NCI-H69 (cell line): ENCODE data around the gene AMER1.
"Not testable (repeated sequence)": the region's sequence is repeated elsewhere in the genome, so short reads cannot be mapped to it uniquely, and the experiment has no call there.

Experiments
- DNase-seq: peaks from one replicate; lab custom pipeline; 2025; lab: John Stamatoyannopoulos, UW

AMER1 gene

DNA sequence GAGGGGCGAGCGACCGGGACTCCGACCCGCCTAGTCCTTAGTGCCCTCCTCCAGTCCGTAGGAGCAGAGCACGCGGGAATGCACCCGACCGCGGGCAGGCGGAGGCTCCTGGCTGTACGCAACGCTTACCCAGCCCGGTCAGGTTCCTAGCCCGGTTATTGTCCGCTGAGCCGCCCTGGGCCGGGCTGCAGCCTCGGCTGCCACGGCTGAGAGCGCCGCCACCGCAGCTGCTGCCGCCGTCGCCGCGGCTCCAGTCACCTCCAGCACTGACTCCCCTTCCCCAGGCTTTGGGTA lies at the start of gene AMER1:
Gene AMER1 (minus strand): TSS at position 268 of the 294 bp plus-strand sequence. CDS start 12,422 bp downstream, outside the sequence.
- DNase-seq, result no peak

DNA sequence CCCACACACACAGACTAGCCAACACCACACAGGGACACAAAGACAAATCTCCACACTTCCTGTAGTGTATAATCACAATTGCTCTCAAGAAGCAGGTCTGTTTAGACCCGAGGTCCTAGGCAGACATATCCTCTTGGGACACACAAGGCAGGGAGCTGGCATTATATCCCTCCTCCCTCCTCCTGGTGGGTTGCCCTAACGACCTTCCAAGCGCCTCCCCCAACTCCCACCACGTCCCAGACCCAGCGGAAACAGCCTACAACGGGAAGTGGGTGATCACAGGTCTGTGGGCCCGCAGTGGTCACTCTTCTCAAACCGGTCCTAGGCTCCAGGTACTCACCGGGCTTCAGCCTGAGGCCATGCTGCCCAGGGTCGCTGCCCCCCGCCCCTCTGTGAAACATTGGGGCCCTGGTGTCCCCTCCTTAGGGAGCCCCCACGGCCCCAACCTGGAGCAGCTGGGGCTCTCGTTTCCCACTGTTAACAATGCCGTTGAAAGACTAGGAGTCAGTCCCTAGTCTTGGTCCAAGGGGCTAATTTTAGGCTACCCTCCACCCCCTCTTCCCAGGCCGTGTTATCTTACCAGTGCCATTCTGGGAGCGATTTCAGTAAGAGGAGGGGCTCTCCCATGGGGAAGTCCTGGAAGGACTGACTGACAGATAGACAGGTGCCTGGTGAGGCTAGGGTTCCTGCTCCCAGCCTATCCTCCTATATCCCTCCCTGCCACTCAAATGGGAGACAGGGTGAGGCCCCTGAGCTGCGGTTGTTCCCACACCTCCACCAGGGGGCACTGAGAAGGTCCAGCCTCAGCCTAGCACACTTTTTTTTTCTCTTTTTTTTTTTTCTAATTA lies 24.8 kb upstream of the AMER1 start, which contains the start of gene ASB12:
Gene ASB12 (minus strand): TSS at position 485 of the 848 bp plus-strand sequence. CDS start 4,957 bp downstream, outside the sequence.
- no peak for DNase-seq

DNA sequence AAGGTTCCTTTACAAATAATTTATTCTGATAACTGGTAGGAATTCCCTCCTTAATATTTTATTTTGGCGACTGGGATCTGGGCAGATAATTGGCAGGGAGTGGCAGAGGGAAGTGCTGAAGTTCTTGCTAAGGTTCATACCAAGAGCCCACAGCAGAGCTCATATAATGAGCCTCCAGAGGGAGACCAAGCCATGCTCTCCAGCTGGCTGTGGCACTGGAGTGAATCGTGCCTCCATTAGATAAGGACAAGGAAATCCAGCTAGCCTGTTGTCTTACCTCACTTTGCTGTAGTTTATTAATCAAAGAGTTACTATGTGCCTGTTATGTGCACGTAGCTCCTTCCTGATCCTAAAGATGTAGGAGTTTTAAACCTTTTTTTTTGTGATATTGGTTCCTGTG lies 23.6 kb upstream of the AMER1 start:
- no peak for DNase-seq

DNA sequence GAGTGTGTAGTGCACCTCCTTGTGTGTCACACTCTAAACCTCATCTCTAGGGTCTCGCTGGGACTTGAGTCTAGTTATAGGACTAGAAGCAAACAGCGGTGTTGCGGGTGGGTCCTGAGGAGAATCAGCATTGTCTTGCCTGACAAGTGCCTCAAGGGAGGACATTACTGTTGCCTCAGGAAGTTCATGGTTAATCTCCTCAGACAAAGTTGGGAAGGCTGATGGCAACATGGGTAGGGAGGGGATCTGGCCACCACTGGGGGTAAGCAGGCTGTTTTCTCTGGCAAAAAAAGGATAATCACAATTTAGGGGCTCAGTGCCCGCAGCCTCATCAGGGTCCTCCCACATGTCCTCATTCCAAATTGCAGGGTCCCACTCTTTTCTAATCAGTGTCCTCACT lies 12.5 kb upstream of the AMER1 start:
- DNase-seq, result no peak

DNA sequence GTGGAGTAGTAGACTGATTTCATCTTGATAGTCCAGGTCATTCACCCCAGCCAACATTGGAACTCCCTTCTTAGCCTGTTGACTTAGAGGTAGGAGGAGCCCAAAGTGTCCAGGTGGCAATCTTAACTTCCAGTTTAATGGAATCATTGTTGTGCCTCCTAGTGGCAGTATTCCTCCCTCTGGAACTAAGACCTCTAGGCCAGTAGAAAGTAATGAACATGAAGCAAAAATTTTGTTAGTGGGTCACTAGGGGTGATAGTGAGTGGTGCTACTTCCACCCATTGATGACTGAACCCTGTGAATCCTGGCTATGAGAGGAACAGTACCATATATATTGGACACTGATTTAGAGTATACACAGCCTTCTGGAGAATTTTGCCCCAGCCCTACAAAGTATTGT lies 8.5 kb upstream of the AMER1 start:
- DNase-seq, result not testable (repeated sequence)

DNA sequence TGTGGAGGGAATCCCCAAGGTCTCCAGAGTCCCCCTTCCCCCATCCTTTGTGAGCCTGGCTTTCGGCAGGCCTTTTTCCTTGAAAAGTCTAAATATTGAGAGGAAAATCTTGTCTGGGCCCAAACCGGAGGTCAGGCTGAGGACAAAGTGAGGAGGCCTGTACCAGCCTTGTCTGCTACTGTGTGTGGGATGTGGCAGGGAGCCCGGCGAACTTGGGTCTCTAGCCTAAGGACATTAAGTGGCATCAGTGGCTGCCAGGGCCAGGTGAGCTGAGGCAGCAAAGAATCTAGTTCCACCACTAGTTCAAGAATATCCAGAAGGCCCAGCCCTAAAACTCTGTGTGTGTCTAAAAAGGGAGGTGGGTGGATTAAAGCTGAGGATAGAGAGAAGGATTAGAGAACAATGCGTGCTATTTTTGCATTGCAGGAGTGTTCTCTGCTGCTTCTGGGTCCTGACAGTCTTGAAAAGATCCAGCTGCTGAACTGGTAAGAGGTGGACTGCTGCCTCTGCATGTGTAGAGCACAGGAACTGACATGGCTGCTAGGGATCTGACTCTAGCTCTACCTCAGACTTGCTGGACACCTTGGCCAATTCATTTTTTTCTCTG lies 1.2 kb upstream of the AMER1 start:
- no peak for DNase-seq

DNA sequence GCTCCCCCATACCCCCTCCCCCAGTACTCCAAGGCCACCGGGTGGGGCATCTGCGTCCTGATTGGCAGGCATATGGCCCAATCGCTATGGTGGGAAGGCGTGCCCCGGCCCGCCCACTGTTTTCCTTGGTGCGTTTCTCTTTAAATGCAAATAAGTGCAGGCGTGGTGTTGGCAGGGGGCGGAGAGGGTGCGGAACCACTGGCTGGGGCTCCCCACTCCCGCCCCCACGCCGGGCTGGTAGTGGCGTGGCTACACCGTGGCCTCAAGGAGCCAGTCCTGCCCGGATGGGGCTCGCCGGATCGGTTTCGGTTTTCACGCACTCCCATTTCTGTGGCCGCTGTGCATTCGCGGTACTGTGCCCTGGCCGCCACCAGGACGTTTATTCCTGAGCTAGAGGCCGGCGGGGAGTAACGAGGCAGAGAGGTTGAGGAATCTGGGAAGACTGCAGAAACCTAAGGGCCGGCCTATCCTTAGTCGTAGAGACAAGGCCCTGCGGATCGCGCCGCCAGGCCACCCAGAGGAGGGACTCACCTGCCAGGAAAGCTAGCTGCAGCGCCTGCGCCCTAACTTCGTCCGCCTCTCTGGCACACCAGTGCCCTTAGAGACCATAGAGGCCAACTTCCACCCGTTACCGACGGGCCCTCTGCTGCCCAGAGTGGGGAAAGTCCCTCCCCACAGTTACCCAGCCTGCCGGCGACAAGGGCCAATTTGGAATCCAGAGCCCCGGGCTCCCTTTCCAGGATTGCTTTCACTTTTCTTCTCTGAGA lies 410 bp upstream of the AMER1 start:
- peak; percentile 2 for DNase-seq

DNA sequence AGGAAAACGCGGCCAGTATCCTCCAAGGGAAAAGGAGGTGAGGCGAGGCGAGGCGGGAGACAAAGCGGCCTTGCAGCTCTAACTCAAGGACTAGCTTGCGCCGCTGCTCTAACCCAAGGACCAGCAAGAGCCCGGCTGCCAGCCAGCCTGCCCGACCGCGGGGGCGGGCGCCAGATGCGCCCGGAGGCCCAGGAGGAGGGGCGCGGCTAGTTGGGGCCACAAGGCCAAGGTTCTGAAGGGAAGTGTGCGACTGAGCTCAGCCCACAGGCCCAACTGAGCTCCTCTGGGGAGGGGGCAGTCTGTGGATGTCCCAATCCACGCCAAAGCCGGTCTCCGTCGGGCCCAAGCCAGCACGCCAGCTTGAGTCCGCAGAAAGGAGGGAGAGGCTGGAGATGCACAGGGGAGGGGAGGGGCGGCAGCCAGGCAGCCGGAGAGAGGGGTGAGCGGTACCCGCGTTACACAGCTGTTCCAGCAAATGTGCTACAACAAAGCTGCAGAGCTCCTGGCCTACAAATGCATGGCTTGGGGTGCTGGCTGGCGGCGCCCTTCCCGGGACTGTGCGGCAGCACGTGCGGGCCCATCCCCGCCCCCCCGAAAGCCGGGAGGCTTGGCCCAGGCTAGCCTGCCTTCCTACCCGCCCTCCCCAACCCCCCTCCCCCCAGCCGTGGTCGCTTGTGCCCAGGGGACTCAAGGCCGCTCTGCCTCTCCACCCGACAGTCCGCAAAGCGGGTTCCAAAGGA lies 637 bp downstream of the AMER1 start:
- DNase-seq, result no peak

DNA sequence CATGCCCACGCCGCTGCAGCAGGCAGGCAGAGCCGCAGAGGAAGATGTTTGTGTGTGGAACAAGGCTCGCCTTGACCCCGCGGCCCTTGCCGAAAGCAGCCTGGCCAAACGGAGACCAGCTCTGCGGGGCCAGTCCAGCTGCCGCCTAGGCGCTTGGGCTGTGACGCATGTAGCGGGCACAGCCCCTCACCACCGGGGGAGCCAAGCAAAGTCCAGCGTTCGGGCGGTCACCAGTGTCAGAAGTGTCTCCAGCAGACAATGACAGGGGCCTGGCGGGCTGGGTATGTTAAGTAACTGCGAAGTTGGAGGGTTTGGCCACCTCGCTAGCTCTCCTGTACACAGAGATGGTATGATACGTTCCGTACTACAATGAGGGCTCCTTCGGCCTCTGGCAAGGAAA lies 1.3 kb downstream of the AMER1 start:
- DNase-seq, result no peak

DNA sequence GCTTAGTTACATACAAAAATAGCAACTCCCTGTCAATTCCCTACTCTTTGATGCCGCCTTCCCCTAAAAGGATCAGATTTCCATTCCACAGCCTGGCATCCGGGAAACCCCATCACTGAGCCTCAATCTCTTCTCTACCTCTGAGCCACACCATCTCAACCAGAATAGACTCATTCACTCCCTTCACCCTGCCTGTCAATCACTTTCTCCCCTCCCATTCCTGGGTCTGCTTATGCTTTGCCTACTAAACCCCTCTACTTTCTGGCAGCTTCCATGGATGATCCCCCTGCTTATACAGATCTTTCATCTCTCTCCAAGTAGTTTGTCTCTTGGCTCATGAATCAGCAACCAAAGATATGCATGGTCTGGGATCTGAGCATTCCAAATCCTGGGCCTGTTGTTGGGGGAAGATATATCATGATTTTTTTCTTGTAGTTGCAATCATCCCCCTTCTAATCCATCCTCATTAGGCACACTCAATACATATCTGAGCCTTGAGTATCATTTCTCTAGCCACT lies 2.6 kb downstream of the AMER1 start:
- DNase-seq, result no peak

DNA sequence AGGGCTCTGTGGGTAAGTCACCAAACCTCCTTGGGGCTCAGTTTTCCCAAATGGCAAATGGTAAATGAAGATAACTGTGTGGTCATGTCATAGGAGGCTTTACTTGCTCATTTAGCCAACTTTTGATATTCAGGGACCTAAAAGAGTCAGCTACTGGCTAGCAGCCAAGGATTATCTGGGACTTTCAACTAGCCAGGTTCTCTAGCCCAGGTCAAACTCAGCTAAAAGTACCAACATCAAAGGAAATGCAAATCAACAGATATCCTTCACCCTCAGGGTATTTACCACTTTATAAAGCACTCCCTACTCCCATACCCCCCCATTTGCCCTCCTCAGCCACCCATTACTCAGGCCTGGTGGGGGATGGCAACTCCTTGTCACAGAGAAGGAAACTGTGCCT lies 7.5 kb downstream of the AMER1 start:
- DNase-seq, result no peak

DNA sequence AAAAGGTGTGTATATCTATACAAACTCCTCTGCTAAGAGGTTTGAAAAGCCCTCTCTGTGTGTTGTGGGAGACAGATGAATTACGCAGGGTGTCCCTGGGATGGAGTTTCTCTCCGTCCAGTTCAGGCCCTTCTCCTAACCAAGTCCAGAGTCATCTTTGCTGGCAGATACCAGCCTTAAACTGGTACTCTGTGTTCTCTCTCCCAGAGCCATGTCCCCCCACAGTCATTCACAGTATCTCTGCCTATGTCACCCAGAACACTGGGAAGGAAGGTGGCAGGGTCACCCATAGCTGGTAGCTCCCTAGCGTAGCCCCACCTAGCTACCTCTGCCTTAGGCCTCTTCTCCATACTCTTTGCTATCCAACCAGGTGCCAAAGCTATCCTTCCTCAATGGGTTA lies 8.9 kb downstream of the AMER1 start:
- DNase-seq, result no peak

DNA sequence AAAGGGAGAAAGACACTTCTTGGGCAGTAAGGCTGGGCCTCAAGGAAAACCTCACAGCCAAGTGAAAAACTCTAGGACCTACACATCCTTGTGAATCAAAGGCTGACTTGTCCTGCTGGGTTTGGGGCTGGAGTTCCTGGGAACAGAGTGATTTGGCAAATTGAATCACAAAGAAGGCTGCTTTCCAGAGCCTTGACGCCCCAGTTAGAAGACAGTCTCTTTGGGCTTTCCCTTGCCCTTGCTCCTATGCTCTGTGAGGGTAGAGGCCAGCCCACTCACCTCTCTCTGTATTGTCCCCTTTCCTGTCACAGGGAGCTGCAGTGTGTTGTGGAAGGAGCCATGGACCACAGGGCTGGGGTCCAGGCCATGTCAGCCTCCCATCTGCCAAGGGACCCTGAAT lies 9.6 kb downstream of the AMER1 start:
- DNase-seq, result no peak

DNA sequence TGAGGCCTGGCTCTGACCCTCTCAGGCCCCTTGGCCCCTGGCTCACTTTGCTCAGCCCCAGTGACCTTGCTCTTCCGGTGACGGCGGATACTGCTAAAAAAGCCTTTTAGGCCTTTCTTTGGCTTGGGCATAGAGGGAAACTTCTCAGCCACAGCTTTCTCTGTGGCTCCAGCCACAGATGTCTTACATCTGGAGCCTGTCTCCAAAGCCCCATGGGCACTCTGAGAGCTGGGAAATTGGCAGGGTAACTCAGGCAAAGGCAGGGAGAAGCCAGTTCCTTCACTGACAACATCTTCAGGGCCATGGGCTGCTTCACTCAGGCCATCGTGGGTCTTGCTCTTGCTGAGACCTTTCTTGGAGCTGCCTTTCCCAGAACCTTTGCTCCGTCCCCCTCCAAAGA lies 12.8 kb downstream of the AMER1 start:
- DNase-seq, result no peak

DNA sequence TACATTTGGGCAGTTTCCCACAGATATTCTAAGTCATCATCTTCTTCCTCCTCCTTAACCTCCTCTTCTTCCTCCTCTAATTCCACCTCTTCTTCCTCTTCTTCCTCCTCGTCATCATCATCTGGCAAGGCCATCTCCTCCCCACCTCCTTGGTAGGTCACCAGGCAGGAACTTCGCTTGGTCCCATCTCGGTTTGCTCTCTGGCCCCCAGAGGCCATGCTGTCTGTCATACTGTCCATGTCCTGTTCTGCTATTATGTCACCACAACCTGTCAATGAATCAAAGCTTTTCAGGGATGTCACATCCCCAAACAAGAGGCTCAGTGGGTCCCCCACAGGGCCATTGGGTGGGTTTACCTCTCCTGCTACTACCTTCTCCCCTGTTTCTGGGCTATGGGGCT lies 13.5 kb downstream of the AMER1 start:
- no peak for DNase-seq

DNA sequence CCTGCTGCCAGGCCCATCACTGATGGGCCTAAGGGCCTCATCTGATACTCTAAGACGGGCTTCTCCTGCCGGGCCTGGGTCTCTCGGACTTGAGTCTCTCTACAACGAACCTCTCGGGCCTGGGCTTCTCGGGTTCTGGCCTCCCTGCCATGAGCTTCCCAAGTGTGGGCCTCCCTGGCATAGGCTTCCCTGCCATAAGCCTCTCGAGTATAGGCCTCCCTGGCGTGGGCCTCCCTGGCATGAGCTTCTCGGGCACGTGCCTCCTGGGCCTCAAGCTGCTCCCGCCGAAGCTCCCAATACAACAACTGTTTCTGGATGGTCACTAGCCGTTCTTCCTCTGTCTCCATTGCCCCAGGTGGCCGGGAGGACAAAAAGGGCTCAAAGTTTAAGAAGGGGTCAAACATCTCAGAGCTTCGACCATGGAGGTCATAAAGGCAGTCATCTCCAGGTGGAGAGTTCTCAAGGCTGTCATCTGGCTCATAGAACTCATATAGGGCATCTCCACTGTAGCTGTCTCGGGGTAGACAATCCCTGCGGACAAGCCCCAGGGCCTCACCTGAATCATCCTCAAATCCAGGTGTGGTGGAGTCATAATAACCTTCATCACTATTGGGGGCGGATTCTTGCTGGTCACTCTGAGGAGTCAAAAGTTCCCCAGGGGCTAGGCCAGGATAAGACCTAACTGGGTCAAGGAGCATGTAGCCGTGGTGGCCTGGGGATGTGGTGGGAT lies 14.1 kb downstream of the AMER1 start:
- no peak for DNase-seq

DNA sequence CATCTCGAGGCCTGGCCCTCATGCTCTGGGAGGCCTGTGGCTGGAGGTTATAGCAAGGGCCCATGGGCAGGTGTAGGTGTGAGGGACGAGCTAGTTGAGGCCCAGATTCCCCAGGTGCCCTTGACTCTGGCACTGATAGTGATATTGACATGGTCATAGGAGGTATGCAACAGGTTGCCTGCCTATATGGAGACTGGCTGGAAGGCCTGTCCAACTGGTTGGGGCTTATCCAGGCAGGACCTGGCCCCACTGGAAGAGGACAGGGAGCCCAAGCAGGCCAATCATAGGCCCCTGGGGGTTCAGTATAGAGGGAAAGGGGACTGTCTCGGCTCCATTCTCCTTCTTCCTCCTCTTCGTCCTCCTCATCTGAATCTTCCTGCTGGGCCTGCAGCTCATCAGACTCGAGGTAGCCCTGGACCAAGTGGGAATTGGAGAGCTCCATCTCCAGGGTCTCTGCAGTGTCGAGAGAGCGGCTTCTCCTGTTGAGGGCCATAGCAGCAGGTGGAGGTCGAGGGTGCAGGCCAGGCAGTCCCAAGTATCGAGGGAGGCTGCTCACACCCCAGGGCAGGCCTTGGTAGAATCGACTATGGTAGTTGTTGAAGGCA lies 15.3 kb downstream of the AMER1 start:
- no peak for DNase-seq

DNA sequence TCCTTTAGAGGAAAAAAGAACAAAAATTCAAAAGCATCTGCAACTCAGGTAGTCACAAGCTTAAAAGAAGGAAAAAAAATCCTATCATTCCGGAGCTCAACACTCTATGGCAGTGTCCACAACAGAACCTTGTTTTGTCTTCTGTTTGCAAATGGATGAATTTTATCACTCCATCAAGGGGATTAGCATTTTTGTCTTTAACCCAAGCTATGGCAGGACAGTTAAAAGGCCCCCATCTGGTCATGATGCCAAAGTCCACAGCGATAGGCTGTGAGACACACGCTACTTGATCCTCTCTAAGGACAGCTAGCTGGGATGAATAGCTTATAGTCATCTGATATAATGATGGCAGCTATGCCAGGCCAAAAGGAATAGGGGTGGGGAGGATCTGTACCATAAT lies 16.6 kb downstream of the AMER1 start:
- DNase-seq, result no peak

DNA sequence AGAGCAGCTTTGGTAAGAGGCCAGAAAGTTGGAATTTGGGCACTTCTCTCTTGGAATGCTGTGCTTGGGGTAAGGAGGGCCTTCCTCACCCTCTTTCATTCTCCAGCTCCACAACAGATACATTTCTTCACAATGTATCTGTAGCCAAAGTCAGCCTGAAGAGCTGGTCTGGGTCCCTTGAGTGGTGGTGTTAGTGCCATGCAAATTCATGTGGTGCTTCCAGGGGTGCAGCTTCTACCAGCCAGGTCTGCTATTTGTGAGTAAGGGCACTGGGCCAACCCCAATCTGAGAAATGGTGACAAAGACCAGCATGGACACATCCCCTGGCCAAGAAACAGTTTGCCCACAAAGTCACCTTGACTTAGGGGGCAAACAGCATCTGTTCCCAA lies 17.8 kb downstream of the AMER1 start:
- DNase-seq, result no peak

DNA sequence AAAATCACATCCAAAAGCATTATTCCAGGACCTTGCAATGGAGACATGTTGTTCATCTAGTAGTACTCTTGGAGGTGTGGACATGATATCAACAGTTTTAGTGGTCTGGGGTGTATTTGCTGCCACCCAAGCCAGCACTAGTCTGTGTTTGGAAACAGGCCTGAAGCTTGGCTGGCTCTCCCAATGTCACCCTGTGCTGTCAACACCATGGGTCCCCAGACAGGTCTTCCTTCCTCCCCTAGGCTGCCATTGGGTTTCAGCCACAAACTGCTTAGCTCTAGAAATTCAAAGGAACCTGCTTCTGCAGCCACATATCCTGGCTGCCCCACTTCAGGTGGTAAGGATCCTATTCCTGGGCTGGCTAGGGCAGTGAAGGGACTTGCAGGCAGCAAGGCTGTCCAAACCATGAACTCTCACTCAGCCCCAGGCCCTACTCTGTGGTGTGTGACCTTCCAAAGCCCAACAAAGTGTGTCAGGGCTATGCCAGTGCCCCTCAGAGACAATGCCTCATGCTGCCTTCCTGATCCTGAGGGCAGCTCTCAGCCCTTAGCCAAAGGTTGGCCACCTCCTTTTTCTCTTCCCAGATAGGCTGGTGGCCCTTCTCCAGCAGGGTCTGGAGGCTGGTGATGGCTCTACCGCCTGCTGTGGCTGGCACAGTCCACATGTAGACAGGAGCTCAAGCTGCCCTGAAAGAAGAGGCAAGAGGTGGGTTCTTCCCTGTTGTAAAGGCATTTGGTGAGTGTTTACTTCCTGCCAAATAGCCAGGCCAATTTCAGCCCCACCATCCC lies 18.3 kb downstream of the AMER1 start:
- DNase-seq, result no peak
